HEK293 (cell line): ENCODE data around the gene NSD1.

Experiments
- EGR2 ChIP-seq: fragments of 450-650 bp; formaldehyde crosslinking; IDR thresholded peaks from 2 replicates; pipeline ENCODE4 v1.5.1; 2016; ENCODE audit warnings: low read depth, missing biosample characterization, missing genetic modification characterization
- FEZF1 ChIP-seq: fragments of 450-650 bp; formaldehyde crosslinking; IDR thresholded peaks from 2 replicates; pipeline ENCODE4 v1.5.1; 2016; ENCODE audit warnings: missing biosample characterization, missing genetic modification characterization
- KLF10 ChIP-seq: fragments of 450-650 bp; IDR thresholded peaks from 2 replicates; pipeline ENCODE4 v1.5.1; 2018; ENCODE audit warnings: missing biosample characterization, mild to moderate bottlenecking, missing genetic modification characterization
- KLF7 ChIP-seq: fragments of 450-650 bp; formaldehyde crosslinking; IDR thresholded peaks from 2 replicates; pipeline ENCODE4 v1.5.1; 2016; ENCODE audit warnings: missing biosample characterization, missing genetic modification characterization, borderline replicate concordance
- MEIS1 ChIP-seq: sonication (generic); formaldehyde crosslinking; IDR thresholded peaks from 2 replicates; pipeline ENCODE4 v1.8.1; 2022; ENCODE audit warnings: missing genetic modification reagents, mild to moderate bottlenecking, borderline replicate concordance
- OSR2 ChIP-seq: fragments of 450-650 bp; formaldehyde crosslinking; IDR thresholded peaks from 2 replicates; pipeline ENCODE4 v1.5.1; 2016; ENCODE audit warnings: missing biosample characterization, missing genetic modification characterization
- PATZ1 ChIP-seq: fragments of 450-650 bp; formaldehyde crosslinking; IDR thresholded peaks from 2 replicates; pipeline ENCODE4 v1.5.1; 2016; ENCODE audit warnings: missing biosample characterization, missing genetic modification characterization
- PBX3 ChIP-seq: sonication (generic); formaldehyde crosslinking; IDR thresholded peaks from 2 replicates; pipeline ENCODE4 v1.8.1; 2022; ENCODE audit warnings: mild to moderate bottlenecking, moderate library complexity, missing genetic modification reagents
- REST ChIP-seq: fragments of 450-650 bp; formaldehyde crosslinking; IDR thresholded peaks from 2 replicates; pipeline ENCODE4 v1.5.1; 2016; ENCODE audit warnings: missing biosample characterization, missing genetic modification characterization
- SP7 ChIP-seq: fragments of 450-650 bp; formaldehyde crosslinking; IDR thresholded peaks from 2 replicates; pipeline ENCODE4 v1.5.1; 2016; ENCODE audit warnings: missing biosample characterization, missing genetic modification characterization
- ZBTB8A ChIP-seq: fragments of 450-650 bp; formaldehyde crosslinking; IDR thresholded peaks from 2 replicates; pipeline ENCODE4 v1.5.1; 2016; ENCODE audit warnings: missing biosample characterization, missing genetic modification characterization
- ZNF114 ChIP-seq: fragments of 450-650 bp; formaldehyde crosslinking; IDR thresholded peaks from 2 replicates; pipeline ENCODE4 v1.5.0; 2017; ENCODE audit warnings: missing biosample characterization, missing genetic modification characterization
- ZNF146 ChIP-seq: fragments of 450-650 bp; formaldehyde crosslinking; IDR thresholded peaks from 2 replicates; pipeline ENCODE4 v1.5.1; 2016; ENCODE audit warnings: missing biosample characterization, missing genetic modification characterization
- ZNF2 ChIP-seq: fragments of 450-650 bp; formaldehyde crosslinking; IDR thresholded peaks from 2 replicates; pipeline ENCODE4 v1.5.1; 2016; ENCODE audit warnings: missing biosample characterization, missing genetic modification characterization
- ZNF292 ChIP-seq: fragments of 450-650 bp; formaldehyde crosslinking; IDR thresholded peaks from 2 replicates; pipeline ENCODE4 v1.5.1; 2016; ENCODE audit warnings: low read depth, missing biosample characterization, missing genetic modification characterization, borderline replicate concordance
- ZNF324 ChIP-seq: fragments of 450-650 bp; formaldehyde crosslinking; IDR thresholded peaks from 2 replicates; pipeline ENCODE4 v1.5.1; 2016; ENCODE audit warnings: missing biosample characterization, missing genetic modification characterization
- ZNF335 ChIP-seq: fragments of 450-650 bp; formaldehyde crosslinking; conservative IDR thresholded peaks from 2 replicates; pipeline ENCODE4 v1.5.1; 2016; ENCODE audit warnings: missing biosample characterization, missing genetic modification characterization
- ZNF366 ChIP-seq: fragments of 450-650 bp; formaldehyde crosslinking; conservative IDR thresholded peaks from 2 replicates; pipeline ENCODE4 v1.5.1; 2016; ENCODE audit warnings: missing biosample characterization, missing genetic modification characterization
- ZNF518A ChIP-seq: fragments of 450-650 bp; formaldehyde crosslinking; conservative IDR thresholded peaks from 2 replicates; pipeline ENCODE4 v1.5.1; 2016; ENCODE audit warnings: low read depth, missing biosample characterization, missing genetic modification characterization
- ZNF548 ChIP-seq: fragments of 450-650 bp; formaldehyde crosslinking; IDR thresholded peaks from 2 replicates; pipeline ENCODE4 v1.5.1; 2016; ENCODE audit warnings: missing biosample characterization, missing genetic modification characterization
- ZNF560 ChIP-seq: fragments of 450-650 bp; formaldehyde crosslinking; IDR thresholded peaks from 2 replicates; pipeline ENCODE4 v1.5.1; 2017; ENCODE audit warnings: missing biosample characterization, missing genetic modification characterization, borderline replicate concordance
- ZNF596 ChIP-seq: fragments of 450-650 bp; IDR thresholded peaks from 2 replicates; pipeline ENCODE4 v1.5.0; 2018; ENCODE audit warnings: missing biosample characterization, mild to moderate bottlenecking, missing genetic modification characterization, moderate library complexity
- ZNF610 ChIP-seq: fragments of 450-650 bp; formaldehyde crosslinking; IDR thresholded peaks from 2 replicates; pipeline ENCODE4 v1.5.1; 2016; ENCODE audit warnings: missing biosample characterization, missing genetic modification characterization, borderline replicate concordance
- ZNF621 ChIP-seq: fragments of 450-650 bp; formaldehyde crosslinking; IDR thresholded peaks from 2 replicates; pipeline ENCODE4 v1.5.1; 2017; ENCODE audit warnings: missing biosample characterization, missing genetic modification characterization
- ZNF660 ChIP-seq: fragments of 450-650 bp; IDR thresholded peaks from 2 replicates; pipeline ENCODE4 v1.5.1; 2018; ENCODE audit warnings: missing biosample characterization, mild to moderate bottlenecking, missing genetic modification characterization
- ZNF664 ChIP-seq: fragments of 450-650 bp; formaldehyde crosslinking; IDR thresholded peaks from 2 replicates; pipeline ENCODE4 v1.5.1; 2016; ENCODE audit warnings: missing biosample characterization, missing genetic modification characterization
- ZNF670 ChIP-seq: fragments of 450-650 bp; formaldehyde crosslinking; IDR thresholded peaks from 2 replicates; pipeline ENCODE4 v1.5.1; 2016; ENCODE audit warnings: missing biosample characterization, missing genetic modification characterization, low read depth
- ZNF792 ChIP-seq: fragments of 450-650 bp; formaldehyde crosslinking; IDR thresholded peaks from 2 replicates; pipeline ENCODE4 v1.5.1; 2016; ENCODE audit warnings: missing biosample characterization, missing genetic modification characterization

Gene NSD1

GRCh38 chr5:177303121-177303924 is 169.8 kb downstream of the NSD1 start, which contains the start of the genes PRELID1 and RAB24 (continued):
- 0 out of 2 replicates have a peak, but pooled peaks have one; percentile 13 for TF ChIP-seq REST
- TF ChIP-seq ZNF621 = no peak
- TF ChIP-seq ZNF660 (tag by site-specific recombination) = 0 out of 2 replicates have a peak, but pooled peaks have one; percentile 71
- peak; percentile 89 for TF ChIP-seq OSR2
- 0 out of 2 replicates have a peak, but pooled peaks have one; percentile 26 for TF ChIP-seq ZNF610 (tag by site-specific recombination)
- no peak for TF ChIP-seq ZNF548
- peak; percentile 65; the same call in 1 of the 2 replicates for TF ChIP-seq PBX3 (CRISPR knock-in tag)
- TF ChIP-seq SP7 (tag by site-specific recombination) = 0 out of 2 replicates have a peak, but pooled peaks have one; percentile 47
- no peak for TF ChIP-seq ZNF146 (tag by site-specific recombination)
- TF ChIP-seq ZNF114 = no peak
- no peak for TF ChIP-seq ZNF292 (tag by site-specific recombination)
- TF ChIP-seq MEIS1 (CRISPR knock-in tag) = no peak
- no peak for TF ChIP-seq ZNF792 (tag by site-specific recombination)
- TF ChIP-seq ZNF324 (tag by site-specific recombination) = peak; percentile 76; the same call in 1 of the 2 replicates
- no peak for TF ChIP-seq ZNF518A (tag by site-specific recombination)
- peak; percentile 58; the same call in 1 of the 2 replicates for TF ChIP-seq ZBTB8A (tag by site-specific recombination)
- TF ChIP-seq ZNF664 (tag by site-specific recombination) = no peak
- peak; percentile 78 for TF ChIP-seq ZNF2 (tag by site-specific recombination)
- no peak for TF ChIP-seq ZNF596
- TF ChIP-seq KLF7 (tag by site-specific recombination) = no peak
- no peak for TF ChIP-seq EGR2 (tag by site-specific recombination)
- TF ChIP-seq ZNF560 (tag by site-specific recombination) = no peak
- TF ChIP-seq ZNF366 (tag by site-specific recombination) = no peak
- TF ChIP-seq ZNF335 = peak; percentile 91
- peak; percentile 76; the same call in 1 of the 2 replicates for TF ChIP-seq KLF10 (tag by site-specific recombination)
- no peak for TF ChIP-seq ZNF670 (tag by site-specific recombination)
- peak; percentile 96 for TF ChIP-seq PATZ1
- no peak for TF ChIP-seq FEZF1 (tag by site-specific recombination)
